H54 (cell line): ENCODE results near the gene AKAP6.

Experiments used
- DNase-seq: peaks from one replicate; pipeline ENCODE4 v3.0.0; 2011; ENCODE audit warnings: low spot score, mixed read lengths; ENCODE audit not compliant: insufficient read length
- FAIRE-seq: peaks from 3 replicates; lab custom pipeline; 2011; peaks lifted over from hg19 to GRCh38; lab: Jason Lieb, UNC
- POLR2A ChIP-seq: IDR thresholded peaks from 2 replicates; pipeline ENCODE4 v1.6.1; 2011; ENCODE audit warnings: low read depth, mild to moderate bottlenecking, low read length

Gene AKAP6

DNA sequence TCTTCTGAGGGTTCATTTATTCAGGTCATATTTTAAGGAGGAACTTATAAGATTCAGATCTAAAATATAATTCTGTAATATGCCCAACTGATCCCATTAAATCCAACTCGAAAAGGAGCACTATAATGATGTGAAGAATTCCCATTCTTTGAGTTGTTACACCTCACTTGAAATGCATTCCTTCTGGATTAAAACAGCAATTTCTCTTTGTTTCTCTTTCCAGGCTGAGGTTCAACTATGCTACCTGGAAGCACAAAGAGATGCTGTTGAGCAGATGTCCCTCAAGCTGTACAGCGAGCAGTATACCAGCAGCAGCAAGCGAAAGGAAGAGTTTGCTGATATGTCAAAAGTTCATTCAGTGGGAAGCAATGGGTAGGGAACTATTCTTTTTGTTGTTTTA, 349.0 kb downstream of the AKAP6 start:
- FAIRE-seq: peak; percentile 78
- no peak for TF ChIP-seq POLR2A

DNA sequence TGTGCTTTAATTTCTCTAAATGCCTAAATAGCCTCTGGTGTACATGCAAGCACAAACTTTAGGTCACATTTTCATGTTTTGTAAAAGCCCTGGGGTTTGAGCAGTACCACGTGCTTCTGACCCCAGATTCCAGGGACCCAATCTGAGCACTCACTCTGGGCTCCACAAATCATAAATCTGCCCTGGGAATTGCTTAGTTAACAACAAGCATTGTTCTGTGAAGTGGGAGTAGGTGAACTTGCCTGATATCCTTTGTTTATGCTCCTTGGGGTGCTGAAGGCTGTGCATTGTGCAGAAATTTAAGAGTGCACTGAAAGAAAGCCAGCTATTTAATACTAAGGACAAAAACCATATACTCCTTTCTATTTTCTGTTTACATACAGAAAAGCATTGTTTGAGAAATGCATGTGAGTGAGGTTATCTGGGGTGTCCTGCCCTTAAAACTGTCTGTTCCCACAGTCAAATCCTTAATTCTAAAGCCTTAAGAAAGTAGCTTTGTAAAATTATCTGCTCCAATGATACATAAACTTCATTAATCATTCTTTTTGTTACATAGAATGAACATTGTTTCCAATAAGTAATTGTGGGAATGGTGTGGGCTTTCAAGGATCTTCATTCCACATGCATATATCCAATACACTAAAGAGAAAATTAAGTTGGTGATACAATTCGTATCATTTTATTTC, 351.0 kb downstream of the AKAP6 start:
- FAIRE-seq: peak; percentile 6

More for the DNA sequence above, 349.0 kb downstream of the AKAP6 start:
- DNase-seq: no peak

DNA sequence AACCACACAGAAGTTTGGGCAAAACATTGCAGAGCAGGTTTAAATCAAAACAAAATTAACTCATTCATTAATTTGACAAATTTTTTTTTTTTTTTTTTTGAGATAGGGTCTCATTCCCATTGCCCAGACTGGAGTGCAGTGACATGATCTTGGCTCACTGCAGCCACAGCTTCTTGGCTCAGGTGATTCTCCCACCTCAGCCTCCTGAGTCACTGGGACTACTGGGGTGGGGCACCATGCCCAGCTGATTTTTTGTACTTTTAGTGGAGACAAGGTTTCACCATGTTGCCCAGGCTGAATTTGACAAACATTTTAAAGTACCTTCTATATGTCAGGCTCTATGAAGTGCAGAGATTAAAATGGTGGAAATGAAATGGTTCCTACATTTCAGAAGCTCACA, 352.5 kb downstream of the AKAP6 start:
- no peak for TF ChIP-seq POLR2A
- FAIRE-seq (no peak), DNase-seq (no peak)

More for the DNA sequence above, 351.0 kb downstream of the AKAP6 start:
- TF ChIP-seq POLR2A: no peak
- DNase-seq: no peak

DNA sequence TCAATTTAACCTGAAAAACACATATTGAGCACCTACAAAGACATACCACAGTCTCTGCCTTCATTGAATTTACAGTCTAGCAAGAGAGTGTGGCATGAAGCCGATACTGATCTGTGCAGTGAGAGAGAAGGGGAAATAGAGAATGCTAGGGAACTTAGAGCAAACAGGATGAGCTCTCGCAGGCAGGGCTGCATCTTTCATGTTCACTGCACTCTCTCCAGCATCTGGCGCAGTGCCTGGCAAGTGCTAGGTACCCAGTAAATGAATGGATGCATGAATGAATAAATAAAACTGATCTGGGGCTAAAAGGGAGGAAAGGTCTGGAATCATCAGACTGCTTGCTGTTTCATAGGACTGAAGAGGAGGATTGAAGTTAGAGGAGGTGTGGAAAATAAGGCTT, 353.1 kb downstream of the AKAP6 start:
- DNase-seq: no peak
- FAIRE-seq: peak; percentile 73
- TF ChIP-seq POLR2A: no peak

DNA sequence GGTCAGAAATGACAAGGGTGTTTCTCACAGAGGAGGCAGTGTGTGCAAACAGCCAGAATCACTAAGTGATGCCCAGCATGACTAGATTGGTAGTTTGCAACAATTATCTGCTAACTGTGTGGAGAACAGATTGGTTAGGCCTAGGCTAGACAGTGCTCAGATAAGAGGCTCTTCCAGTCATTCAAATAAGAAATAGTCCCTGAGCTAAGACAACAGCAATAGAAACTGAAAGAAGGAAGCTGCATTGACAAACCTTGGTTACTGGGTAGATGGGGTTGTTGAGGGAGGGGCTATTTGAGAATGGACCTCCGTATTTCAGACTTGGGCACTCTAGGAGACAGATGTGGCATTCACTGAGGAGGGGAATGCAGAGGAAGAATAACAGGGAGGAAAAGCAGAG, 354.6 kb downstream of the AKAP6 start:
- no peak for TF ChIP-seq POLR2A
- peak; percentile 61 for FAIRE-seq
- DNase-seq: no peak

DNA sequence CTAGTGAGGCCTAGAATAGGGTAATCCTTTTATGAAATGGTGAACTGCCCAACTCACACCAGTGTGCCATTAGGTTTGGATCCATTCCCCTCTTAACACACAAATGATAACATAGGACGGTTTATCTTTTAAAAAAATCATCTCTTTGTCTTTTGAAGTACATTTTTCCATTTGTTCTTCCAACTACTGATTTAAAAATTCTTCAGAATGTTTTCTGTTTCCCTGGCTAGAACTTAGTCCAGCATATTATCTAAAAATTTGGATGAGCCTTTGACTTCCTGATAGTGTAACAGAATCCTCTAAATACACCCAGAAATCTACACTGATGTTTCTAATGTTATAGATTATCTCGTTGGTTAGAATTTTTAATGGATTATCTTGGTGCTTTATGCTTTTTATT, 359.8 kb downstream of the AKAP6 start:
- TF ChIP-seq POLR2A: no peak
- DNase-seq: no peak
- peak; percentile 64 for FAIRE-seq

DNA sequence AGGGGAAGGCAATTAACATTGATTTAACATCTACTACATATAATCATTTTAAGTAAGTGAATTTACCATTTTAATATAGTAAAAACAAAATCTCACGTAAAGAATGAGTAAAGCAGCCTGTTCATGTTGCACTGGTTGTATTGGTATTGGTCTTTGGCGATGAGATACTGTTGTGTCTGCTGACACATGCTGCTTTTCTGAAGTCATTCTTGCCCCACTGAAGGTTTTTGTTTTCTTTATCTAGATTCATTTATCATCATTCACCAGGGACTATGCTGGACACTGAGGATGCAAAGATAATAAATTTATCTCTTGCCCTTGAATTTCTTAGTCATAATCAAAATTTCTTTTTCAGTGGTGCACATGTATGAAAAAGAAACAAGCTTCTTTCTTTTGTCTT, 363.3 kb downstream of the AKAP6 start:
- DNase-seq (no peak), FAIRE-seq (no peak)
- no peak for TF ChIP-seq POLR2A

DNA sequence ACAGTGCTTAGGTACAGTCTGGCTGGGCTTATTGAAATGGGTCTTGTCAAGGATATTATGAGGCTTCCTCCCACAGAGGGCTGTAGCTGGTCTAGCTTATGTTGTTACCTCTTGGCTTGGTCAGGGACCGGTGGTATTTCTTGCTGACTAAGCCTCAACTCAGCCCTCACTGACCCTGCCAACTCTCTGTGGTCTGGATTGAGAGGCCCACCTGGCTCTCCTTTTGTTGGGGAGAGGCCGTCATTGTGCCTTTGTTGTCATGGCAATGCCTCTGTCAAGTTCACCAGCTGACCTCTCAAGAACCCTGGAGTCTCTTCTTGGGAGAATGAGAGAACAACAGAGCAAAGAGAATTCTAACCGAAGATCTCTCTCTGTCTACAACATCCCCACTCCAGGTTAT, 364.0 kb downstream of the AKAP6 start:
- FAIRE-seq (peak; percentile 100), DNase-seq (peak; percentile 47)
- TF ChIP-seq POLR2A: no peak

DNA sequence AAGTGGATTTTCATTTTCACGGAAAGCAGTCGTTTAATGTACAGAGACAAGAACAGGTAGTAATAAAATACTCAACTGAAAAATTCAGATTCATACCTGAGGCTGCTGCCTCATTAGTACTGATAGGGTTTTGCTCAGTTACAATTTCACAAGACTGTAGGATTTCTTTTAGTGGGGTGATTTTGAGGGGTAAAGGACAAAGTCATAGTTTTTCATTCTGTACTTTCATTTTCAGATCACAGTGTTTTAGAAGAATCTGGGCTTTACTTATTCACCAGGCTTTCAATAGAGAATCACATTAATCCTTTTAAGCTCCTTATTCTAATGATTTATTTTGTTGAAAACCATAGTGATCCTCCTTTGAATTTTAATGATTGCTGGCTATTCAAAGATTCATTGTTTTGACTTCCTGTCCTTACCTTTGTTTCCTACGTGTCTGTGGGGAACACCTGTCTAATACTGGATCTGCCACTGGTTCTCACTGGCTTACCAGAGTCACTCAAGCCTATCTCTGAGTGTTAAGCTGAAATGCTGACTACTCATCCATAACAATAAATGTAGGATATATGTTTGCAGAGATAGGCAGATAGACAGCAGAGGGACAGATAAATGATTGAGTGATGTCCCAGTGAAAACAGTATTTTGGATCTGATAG, 365.8 kb downstream of the AKAP6 start:
- DNase-seq: no peak
- FAIRE-seq: peak; percentile 87
- no peak for TF ChIP-seq POLR2A

DNA sequence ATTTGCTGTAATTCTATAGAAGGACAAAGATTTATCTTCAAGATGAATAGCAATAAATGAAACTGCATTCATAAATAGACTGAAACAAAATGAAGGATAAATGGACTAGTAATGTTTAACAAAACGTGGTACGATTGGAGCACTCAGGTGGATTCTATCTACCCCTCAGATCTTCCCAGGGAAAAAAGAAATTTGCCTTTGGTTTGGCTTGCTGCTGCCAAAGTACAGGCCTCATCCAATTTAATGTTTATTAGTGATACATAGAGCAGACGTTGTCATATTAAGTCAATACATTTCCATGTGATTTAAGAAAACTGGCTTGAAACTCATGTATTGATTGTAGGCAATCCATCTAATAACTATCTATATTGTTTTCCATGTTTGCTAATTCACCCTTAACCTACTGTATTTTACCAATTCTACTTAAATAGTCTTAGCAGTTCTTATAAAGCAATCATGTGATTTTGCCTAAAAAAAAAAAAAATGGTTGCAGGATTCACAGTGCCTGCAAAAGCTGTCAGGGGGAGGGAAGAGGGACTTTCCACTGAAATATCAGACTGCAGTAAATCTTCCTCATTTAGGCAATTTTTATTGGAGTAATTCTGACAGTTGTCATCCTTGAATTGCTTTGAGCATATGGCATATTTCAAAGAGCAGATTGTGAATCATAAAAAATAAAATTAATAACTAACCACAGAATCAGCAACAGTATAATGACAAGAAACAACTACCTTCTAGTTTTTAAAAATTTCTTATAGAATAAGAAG, 367.4 kb downstream of the AKAP6 start:
- peak; percentile 43 for FAIRE-seq

DNA sequence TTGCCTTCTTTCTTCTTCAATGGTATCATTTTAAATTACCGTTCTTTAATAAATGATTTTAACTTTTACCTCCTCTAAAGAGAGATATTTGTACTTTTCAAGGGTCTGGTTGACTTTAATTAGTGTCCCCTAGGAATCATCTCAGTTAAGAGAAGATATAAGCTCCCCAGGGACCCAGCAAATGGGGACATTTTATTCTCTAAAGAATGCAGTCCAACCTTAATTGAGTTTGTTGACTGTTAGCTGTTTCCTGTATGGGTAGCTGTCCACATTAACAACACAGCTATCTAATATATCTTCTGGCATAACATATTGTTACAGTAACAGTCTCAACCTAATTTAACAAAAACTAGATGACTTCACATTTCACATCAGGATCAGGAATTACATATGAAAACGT, 368.0 kb downstream of the AKAP6 start:
- TF ChIP-seq POLR2A: no peak
- DNase-seq (no peak), FAIRE-seq (peak; percentile 70)

More for the DNA sequence above, 367.4 kb downstream of the AKAP6 start:
- no peak for DNase-seq
- no peak for TF ChIP-seq POLR2A

DNA sequence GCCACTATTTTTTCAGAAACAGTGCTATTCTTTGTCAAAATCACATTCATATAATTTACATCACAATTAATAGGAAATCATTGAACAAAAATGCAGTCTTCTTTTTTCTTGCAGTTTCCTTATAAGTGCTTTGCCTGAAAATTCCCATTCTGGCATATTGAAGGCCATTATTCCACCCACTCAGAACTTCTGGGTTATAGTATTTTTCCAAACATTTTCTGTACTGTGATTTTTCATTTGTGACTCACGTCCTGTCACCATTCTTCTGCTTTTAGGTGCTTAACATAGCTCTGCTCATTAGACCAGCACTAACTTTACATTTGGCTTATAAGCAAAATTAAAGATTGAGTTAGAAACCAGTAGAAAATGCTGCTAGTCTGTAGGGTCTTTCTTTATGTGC, 368.6 kb downstream of the AKAP6 start:
- DNase-seq (no peak), FAIRE-seq (peak; percentile 95)
- no peak for TF ChIP-seq POLR2A

DNA sequence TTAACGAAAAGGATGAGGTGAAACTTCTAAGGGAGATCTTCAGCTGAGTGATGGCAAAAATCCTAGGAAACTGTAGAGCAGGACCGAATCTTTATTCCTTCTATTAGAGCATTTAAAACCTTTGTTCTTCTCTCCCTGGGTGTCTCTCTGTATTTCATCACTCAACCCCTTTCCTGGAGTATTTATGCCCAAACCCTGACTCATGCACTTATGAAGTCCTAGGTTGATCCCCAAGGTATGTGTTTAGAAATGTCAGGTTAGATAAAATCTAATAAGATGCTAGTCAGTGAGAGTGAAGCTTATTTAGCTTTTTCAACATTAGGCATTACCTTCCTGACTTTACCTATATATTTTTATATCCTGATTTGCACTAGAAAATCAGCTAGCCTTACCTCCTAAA, 369.7 kb downstream of the AKAP6 start:
- peak; percentile 94 for FAIRE-seq
- DNase-seq: no peak
- TF ChIP-seq POLR2A: no peak

DNA sequence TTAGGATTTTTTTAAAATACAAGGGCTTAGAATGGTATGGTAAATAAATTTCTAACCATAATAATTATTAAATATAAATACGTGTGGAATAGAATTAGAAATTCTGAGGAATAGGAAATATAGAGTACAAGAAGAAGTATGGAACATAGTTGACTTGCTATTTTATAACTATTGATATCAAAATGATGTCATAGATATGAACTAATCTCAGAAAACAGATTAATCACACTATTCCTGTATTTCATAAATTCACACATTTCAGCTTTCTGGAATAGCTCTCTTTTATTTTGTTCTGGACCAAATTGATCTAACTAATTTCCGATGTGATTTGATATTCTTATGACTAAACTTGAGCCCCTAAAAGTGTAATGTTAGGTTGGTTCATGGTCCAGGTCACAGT, 372.4 kb downstream of the AKAP6 start:
- FAIRE-seq (peak; percentile 84), DNase-seq (no peak)
- TF ChIP-seq POLR2A: no peak
